ENCODE measurements around the gene KLRC2.
A peak's percentile ranks its signal among the peaks of the same experiment; 100 is the strongest.
"Not testable (repeated sequence)": the region's sequence is repeated elsewhere in the genome, so short reads cannot be mapped to it uniquely, and the experiment has no call there.

Gene KLRC2

DNA sequence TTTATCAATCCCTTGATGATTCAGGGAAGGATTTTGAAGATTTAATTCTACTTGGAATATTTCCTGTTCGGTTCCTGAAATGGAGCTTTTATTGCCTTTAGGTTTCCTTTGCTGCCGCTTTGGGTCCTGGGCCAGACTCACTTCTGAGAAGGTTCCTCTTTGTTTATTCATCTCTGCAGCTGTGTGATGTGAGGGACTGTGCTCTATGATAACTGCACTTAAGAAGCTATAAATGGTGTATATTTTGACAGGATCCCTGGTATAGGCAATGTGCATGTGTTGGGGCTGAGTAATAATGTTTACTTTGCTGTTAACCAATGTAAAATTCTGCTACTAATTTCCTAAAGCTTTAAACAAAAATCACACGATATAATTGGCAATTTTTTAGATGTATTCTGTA, at the start of gene KLRC2:
TSS of gene KLRC2 (minus strand) at position 195 of the 400 bp plus-strand sequence. CDS start at position 171, 24 bp downstream.
- not testable (repeated sequence) for DNase-seq

- DNase-seq, result not testable (repeated sequence)
These were observed 46.1 kb upstream of the KLRC2 start for GRCh38 chr12:10481901-10482300.

GRCh38 chr12:10472808-10473207, 37.0 kb upstream of the KLRC2 start:
- not testable (repeated sequence) for DNase-seq

GRCh38 chr12:10469701-10470100, 33.9 kb upstream of the KLRC2 start:
- no peak for DNase-seq

GRCh38 chr12:10466311-10466710, 30.5 kb upstream of the KLRC2 start:
- no peak for DNase-seq

GRCh38 chr12:10457760-10458159, 21.9 kb upstream of the KLRC2 start:
- no peak for DNase-seq

- no peak for DNase-seq
These were observed 21.0 kb upstream of the KLRC2 start for GRCh38 chr12:10456856-10457255.

DNA sequence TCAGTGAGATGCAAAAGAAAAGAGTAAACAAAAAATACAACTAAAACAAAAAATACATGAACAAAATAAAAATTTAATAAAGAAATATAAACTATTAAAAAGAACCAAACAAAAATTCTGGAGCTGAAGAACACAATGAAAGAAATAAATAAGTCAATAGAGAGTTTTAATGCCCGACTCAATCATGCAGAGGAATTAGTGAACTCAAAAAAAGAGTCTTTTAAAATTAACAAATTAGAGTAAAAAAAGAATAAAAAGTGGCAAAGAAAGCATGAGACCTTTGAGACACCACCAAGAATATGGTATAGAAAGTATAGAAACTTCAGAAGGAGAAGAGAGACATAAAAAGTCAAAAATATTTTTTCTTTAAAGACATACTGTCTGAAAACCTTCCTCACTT, 20.0 kb upstream of the KLRC2 start:
- DNase-seq, result no peak

DNA sequence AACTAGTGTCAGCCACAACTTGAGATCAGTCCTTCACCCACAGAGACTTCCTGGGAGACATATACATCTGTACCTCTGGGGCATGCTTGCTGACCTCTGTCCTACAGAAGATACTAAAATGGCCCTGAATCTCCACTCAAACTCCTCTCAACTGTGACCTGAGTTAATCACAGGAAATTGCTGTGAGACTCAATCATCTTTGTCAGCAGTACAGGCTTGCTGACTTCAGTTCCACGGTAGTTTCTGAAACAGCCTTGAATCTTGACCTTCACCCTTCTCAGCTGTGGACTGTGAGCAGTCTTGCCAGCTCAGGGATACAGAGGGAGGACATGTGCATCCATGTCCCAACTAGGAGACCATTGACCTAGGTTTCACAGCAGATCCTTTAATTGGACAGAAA, 18.7 kb upstream of the KLRC2 start:
- no peak for DNase-seq

DNA sequence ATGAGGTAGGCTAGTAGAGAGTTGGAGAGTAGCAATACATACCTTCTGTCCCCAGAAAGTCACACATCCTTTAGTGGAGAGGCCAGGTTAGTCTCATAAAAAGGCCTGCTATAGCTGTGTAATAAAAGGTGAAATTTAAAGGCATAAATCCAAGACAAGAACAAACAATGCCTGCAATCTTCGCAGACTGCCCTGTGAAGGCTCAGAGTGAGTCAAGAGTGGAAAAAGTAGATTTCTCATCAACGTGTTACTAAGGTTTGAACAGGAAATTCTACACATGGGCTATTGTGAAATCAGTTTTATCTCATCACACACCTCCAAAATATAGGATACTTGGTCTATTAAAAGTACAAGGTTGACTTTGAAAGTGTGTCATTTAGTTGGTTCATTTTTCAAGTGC, 17.3 kb upstream of the KLRC2 start, which contains the start of gene KLRC1:
TSS of gene KLRC1 (minus strand) at position 222 of the 400 bp plus-strand sequence. CDS start 2,221 bp downstream, outside the sequence.
- peak; percentile 19 for DNase-seq

DNA sequence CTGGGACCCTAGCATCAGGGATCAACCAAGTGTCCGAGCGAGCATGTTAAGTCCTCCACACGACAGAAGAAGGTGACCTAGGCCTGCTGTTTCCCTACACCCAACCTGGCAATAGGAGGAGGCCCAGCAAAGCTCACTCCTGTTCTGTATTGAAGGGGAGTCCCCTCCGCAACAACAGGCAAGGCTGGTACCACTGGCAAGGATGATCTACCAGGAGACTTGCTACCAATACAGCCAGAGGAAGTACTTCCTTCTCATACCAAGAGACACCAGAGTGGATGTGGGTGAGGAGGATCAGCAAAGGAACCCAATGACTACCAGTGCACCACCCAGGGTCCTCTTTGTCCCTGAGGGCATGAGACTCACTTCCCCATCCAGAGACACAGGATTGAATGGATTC, 12.4 kb upstream of the KLRC2 start:
- DNase-seq, result no peak

GRCh38 chr12:10446052-10446451, 10.2 kb upstream of the KLRC2 start:
- peak; percentile 25 for DNase-seq

DNA sequence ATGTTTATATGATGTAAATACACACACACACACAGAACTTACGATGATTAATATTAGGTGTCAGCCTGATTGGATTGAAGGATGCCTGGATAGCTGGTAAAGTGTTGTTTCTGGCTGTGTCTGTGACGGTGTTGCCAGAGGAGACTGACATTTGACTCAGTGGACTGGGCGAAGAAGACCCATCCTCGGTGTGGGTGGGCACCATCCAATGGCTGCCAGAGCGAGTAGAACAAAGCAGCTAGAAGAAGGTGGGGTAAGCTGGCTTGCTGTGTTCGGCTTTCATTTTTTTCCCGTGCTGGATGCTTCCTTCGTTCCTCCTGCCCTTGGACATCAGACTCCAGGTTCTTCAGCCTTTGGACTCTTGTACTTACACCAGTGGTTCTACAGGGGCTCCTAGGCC, 5.3 kb upstream of the KLRC2 start:
- DNase-seq, result not testable (repeated sequence)

DNA sequence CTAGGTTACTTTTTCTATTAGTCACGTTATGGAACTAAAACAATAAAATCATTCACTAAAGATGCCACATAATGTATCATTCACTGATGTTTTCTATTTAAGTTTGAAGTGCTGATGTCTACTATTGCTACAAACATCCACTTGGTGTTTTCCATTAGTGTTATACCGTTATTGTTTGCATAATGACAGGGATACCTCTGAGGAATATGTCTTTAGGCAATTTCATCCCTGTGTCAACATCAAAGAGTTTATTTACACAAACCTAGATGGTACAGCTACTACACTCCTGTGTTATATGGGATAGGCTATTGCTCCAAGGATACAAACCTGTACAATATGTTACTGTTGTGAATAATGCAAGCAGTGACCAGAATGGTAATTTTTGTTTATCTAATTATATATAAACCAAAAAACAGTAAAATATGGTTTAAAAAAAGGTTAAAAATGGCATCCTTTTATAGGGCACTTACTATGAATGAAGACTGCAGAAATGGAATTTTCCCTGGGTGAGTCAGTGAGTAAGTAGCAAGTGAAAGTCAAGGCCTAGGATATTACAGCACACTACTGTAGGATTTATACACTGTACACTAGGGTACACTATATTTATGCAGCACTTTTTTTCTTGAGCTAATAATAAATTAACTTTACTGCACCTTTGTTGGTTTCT, 3.9 kb upstream of the KLRC2 start:
- DNase-seq, result not testable (repeated sequence)

- DNase-seq, result not testable (repeated sequence)
These were observed 1.8 kb upstream of the KLRC2 start for GRCh38 chr12:10437601-10438000.

- peak; percentile 17 for DNase-seq
These were observed 5.2 kb downstream of the KLRC2 start for GRCh38 chr12:10430623-10431022.

DNA sequence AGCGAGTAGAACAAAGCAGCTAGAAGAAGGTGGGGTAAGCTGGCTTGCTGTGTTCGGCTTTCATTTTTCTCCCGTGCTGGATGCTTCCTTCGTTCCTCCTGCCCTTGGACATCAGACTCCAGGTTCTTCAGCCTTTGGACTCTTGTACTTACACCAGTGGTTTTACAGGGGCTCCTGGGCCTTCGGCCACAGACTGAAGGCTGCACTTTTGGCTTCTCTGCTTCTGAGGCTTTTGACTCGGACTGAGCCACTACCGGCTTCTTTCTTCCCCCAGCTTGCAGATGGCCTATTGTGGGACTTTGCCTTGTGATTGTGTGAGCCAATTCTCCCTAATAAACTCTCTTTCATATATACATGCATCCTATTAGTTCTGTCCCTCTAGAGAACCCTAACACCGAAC, 9.9 kb downstream of the KLRC2 start:
- DNase-seq, result not testable (repeated sequence)

GRCh38 chr12:10424260-10424899, 11.4 kb downstream of the KLRC2 start:
- not testable (repeated sequence) for DNase-seq

DNA sequence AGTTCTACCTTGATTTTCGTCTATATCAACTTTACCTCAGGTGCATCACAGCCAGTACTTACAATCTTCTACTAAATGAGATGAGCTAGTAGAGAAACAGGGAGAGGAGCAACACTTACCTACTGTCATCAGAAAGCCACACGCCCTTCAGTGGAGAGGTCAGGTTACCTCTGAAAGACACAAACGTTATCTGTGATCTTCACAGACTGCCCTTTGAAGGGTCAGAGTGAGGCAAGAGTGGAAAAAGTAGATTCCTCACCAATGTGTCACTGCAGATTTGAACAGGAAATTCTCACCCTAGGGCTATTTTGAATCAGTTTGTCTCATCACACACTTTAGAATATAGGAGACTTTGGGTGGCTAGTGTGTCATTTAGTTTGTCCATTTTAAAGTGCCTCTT, 13.7 kb downstream of the KLRC2 start:
- not testable (repeated sequence) for DNase-seq

DNA sequence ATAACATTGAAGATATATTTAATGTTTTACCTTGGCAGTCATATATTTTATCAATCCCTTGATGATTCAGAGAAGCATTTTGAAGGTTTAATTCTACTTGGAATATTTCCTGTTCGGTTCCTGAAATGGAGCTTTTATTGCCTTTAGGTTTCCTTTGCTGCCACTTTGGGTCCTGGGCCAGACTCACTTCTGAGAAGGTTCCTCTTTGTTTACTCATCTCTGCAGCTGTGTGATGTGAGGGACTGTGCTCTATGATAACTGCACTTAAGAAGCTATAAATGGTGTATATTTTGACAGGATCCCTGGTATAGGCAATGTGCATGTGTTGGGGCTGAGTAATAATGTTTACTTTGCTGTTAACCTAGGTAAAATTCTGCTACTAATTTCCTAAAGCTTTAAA, 15.5 kb downstream of the KLRC2 start, which contains the start of gene KLRC3:
TSS of gene KLRC3 (minus strand) at position 262 of the 400 bp plus-strand sequence. CDS start at position 217, 45 bp downstream.
- DNase-seq, result not testable (repeated sequence)

- DNase-seq, result no peak
These were observed 26.4 kb downstream of the KLRC2 start, which contains the start of gene KLRC4 for GRCh38 chr12:10409392-10409791. Gene KLRC4, minus strand, starts transcription at chr12:10409757. Its CDS starts 182 bp downstream, at chr12:10409575.

- DNase-seq, result no peak
These were observed 27.0 kb downstream of the KLRC2 start for GRCh38 chr12:10408842-10409241.

GRCh38 chr12:10406725-10407124, 29.1 kb downstream of the KLRC2 start:
- no peak for DNase-seq

DNA sequence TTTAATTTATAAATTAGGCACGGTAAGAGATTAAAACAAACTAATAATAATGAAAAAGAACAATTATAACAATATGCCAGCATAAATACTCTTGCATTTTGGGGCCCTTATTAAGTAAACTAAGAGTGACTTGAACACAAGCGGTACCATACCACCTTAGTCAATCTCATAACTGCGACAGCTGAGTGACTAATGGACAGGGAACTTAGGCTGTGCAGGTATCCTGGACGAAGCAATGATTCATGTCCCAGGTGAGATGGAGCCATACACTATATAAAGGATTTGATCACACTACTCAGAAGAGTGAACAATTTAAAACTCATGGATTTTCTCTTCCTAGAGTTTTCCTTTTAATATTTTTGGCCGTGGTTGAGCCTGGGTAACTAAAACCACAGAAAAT, 30.5 kb downstream of the KLRC2 start:
- no peak for DNase-seq

Data from activated CD4-positive, alpha-beta T cell treated with anti-CD3 and anti-CD28 coated beads, Interleukin-10, Interleukin-2, amounts not matched to agents 100 ng/mL and 50 ng/mL, durations not matched to agents 16 hours and 8 hours (primary cell).